HepG2 (cell line): ENCODE results near the gene CMTM8. TPM values are rescaled to one million over a fixed set of nuclear protein-coding genes. Genes with fewer than 3 reads are reported as not detected.

Experiments used
- MAZ ChIP-seq, 2 experiments: sonication (generic) in 1 of 2; formaldehyde crosslinking in 1 of 2; IDR thresholded peaks; 2 replicates each; pipeline versions ENCODE4 v1.5.0 to v1.6.1; 2012 to 2020; ENCODE audit warnings: low read depth in 2 of 2, mild to moderate bottlenecking in 2 of 2, borderline replicate concordance in 1 of 2, improper control_type of control experiment in 1 of 2, low read length in 1 of 2, missing genetic modification reagents in 1 of 2, moderate library complexity in 1 of 2
- NBN ChIP-seq: fragments of 450-650 bp; conservative IDR thresholded peaks from 2 replicates; pipeline ENCODE4 v1.6.1; 2017
- PHB2 ChIP-seq: fragments of 450-650 bp; IDR thresholded peaks from 2 replicates; pipeline ENCODE4 v1.6.1; 2018; ENCODE audit not compliant: partially characterized antibody
- PLRG1 ChIP-seq: fragments of 450-650 bp; conservative IDR thresholded peaks from 2 replicates; pipeline ENCODE4 v1.6.1; 2016
- SCMH1 ChIP-seq: sonication (generic); formaldehyde crosslinking; IDR thresholded peaks from 2 replicates; pipeline ENCODE4 v1.9.0; 2021; ENCODE audit warnings: missing genetic modification reagents, mild to moderate bottlenecking, borderline replicate concordance
- ZBTB40 ChIP-seq, 2 experiments: fragments of 450-650 bp in 1 of 2; sonication (generic) in 1 of 2; formaldehyde crosslinking in 1 of 2; IDR thresholded peaks; 2 replicates each; pipeline versions ENCODE4 v1.6.1 to v1.8.0; 2016 to 2022; ENCODE audit warnings: antibody characterized with exemption in 1 of 2, mild to moderate bottlenecking in 1 of 2, missing genetic modification reagents in 1 of 2
- ZFX ChIP-seq: sonication (generic); formaldehyde crosslinking; IDR thresholded peaks from 2 replicates; pipeline ENCODE4 v1.4.0; 2020; ENCODE audit warnings: mild to moderate bottlenecking, low read depth, missing genetic modification reagents, moderate library complexity
- ZNF10 ChIP-seq: sonication (generic); formaldehyde crosslinking; IDR thresholded peaks from 2 replicates; pipeline ENCODE4 v1.4.0; 2020; ENCODE audit warnings: mild to moderate bottlenecking, low read depth, missing genetic modification reagents, borderline replicate concordance
- polyA plus RNA-seq, 8 experiments: library from polyadenylated mRNA; depleted of rRNA in 3 of 8; stranded (reverse) in 7 of 8; unstranded in 1 of 8; fragments of >200 nt; fragmentation: Illumina TruSeq in 4 of 8; extraction: Trizol in 4 of 8; gene quantifications; 2 replicates each; pipeline versions ENCODE4 v1.2.1 to v1.2.3, GENCODE V29; 2011 to 2016; ENCODE audit warnings: low read depth in 4 of 8, missing spikeins in 1 of 8, mixed read lengths in 1 of 8; ENCODE audit not compliant: insufficient read depth in 1 of 8
- total RNA-seq, 5 experiments: library from RNA; depleted of rRNA; stranded (reverse); fragments of >200 nt; fragmentation: Illumina TruSeq; extraction: Trizol; gene quantifications; 2 replicates each; pipeline ENCODE4 v1.2.3, GENCODE V29; 2016; ENCODE audit warnings: low read depth in 1 of 5
- TF ChIP-seq, protein P1 (sequence below): sonication (generic); formaldehyde crosslinking; IDR thresholded peaks from 2 replicates; pipeline ENCODE4 v1.4.0; 2020; ENCODE audit warnings: mild to moderate bottlenecking, missing genetic modification reagents
- TF ChIP-seq, protein P2 (sequence below): sonication (generic); formaldehyde crosslinking; IDR thresholded peaks from 2 replicates; pipeline ENCODE4 v1.9.0; 2021; ENCODE audit warnings: missing genetic modification reagents, borderline replicate concordance
- TF ChIP-seq, protein P3 (sequence below): IDR thresholded peaks from 2 replicates; pipeline ENCODE4 v1.6.1; 2016; ENCODE audit warnings: mild to moderate bottlenecking

The CMTM8 gene
- total and polyA plus RNA-seq, 2 of the 13 experiments (the other 11 are each of a cell fraction or from before 2014, with no cell fraction given) = 8.9 to 15.8 TPM

DNA sequence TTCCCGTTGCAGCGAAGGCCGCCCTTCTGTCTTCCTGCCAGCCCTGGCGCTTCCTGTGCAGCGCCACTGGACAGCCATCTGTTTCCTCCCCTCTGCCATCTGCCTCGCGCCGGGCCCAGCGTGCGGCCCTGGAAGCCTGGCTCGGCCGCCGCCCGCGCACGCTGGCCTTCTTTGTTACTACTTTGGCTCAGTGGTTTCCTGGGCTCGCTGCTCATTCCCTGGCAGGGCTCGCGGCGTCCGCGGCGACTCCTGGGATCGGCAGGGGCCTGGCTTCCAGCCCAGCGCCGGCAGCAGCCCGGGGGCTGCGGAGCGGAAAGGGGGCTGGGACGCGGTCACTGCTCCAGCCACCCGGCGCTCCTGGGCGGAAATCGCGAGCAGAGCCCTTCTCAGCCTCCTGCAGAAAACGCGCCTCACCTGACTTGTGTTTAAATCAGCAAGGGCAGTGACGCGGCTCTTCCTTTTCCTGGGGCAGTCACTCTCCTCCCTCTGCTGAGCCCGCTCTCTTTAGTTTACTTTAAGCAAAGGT is 163.1 kb downstream of the CMTM8 start (continued):
- TF ChIP-seq, protein P1, sequence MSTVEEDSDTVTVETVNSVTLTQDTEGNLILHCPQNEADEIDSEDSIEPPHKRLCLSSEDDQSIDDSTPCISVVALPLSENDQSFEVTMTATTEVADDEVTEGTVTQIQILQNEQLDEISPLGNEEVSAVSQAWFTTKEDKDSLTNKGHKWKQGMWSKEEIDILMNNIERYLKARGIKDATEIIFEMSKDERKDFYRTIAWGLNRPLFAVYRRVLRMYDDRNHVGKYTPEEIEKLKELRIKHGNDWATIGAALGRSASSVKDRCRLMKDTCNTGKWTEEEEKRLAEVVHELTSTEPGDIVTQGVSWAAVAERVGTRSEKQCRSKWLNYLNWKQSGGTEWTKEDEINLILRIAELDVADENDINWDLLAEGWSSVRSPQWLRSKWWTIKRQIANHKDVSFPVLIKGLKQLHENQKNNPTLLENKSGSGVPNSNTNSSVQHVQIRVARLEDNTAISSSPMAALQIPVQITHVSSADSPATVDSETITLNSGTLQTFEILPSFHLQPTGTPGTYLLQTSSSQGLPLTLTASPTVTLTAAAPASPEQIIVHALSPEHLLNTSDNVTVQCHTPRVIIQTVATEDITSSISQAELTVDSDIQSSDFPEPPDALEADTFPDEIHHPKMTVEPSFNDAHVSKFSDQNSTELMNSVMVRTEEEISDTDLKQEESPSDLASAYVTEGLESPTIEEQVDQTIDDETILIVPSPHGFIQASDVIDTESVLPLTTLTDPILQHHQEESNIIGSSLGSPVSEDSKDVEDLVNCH (CRISPR knock-in tag) = no peak
- TF ChIP-seq PHB2 (no peak), NBN (no peak), ZBTB40 (IDR thresholded peaks at IDR 0.05) (no peak), ZBTB40 (CRISPR knock-in tag; IDR thresholded peaks at IDR 0.05) (peak; percentile 82), SCMH1 (no peak), MAZ (IDR thresholded peaks at IDR 0.05; ENCODE audit: borderline replicate concordance, low read depth, low read length) (no peak), MAZ (CRISPR knock-in tag; IDR thresholded peaks at IDR 0.05; ENCODE audit: low read depth) (peak; percentile 54; the same call in 1 of the 2 replicates), ZFX (CRISPR knock-in tag) (peak; percentile 97), PLRG1 (no peak), ZNF10 (no peak)
- TF ChIP-seq, protein P2, sequence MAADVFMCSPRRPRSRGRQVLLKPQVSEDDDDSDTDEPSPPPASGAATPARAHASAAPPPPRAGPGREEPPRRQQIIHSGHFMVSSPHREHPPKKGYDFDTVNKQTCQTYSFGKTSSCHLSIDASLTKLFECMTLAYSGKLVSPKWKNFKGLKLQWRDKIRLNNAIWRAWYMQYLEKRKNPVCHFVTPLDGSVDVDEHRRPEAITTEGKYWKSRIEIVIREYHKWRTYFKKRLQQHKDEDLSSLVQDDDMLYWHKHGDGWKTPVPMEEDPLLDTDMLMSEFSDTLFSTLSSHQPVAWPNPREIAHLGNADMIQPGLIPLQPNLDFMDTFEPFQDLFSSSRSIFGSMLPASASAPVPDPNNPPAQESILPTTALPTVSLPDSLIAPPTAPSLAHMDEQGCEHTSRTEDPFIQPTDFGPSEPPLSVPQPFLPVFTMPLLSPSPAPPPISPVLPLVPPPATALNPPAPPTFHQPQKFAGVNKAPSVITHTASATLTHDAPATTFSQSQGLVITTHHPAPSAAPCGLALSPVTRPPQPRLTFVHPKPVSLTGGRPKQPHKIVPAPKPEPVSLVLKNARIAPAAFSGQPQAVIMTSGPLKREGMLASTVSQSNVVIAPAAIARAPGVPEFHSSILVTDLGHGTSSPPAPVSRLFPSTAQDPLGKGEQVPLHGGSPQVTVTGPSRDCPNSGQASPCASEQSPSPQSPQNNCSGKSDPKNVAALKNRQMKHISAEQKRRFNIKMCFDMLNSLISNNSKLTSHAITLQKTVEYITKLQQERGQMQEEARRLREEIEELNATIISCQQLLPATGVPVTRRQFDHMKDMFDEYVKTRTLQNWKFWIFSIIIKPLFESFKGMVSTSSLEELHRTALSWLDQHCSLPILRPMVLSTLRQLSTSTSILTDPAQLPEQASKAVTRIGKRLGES (CRISPR knock-in tag) = no peak
- TF ChIP-seq, protein P3, sequence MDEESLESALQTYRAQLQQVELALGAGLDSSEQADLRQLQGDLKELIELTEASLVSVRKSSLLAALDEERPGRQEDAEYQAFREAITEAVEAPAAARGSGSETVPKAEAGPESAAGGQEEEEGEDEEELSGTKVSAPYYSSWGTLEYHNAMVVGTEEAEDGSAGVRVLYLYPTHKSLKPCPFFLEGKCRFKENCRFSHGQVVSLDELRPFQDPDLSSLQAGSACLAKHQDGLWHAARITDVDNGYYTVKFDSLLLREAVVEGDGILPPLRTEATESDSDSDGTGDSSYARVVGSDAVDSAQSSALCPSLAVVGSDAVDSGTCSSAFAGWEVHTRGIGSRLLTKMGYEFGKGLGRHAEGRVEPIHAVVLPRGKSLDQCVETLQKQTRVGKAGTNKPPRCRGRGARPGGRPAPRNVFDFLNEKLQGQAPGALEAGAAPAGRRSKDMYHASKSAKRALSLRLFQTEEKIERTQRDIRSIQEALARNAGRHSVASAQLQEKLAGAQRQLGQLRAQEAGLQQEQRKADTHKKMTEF (CRISPR knock-in tag) = peak; percentile 83
